CD4-positive, alpha-beta T cell (primary cell): ENCODE results near the gene ARHGEF10L. TPM values are rescaled to one million over a fixed set of nuclear protein-coding genes. Genes with fewer than 3 reads are reported as not detected.

Experiments used
- ATAC-seq: fragments of 200-7000 bp; cut with Tn5 transposase; one replicate; pipeline ENCODE4 v1.10.0; 2022; ENCODE audit warnings: mild to moderate bottlenecking; ENCODE audit not compliant: poor library complexity
- CTCF ChIA-PET: fragments of 350-600 bp; sonication (Branson Sonifier 250); formaldehyde crosslinking; loops from one replicate; lab custom pipeline; 2021; ENCODE audit warnings: antibody characterized with exemption, inconsistent platforms; lab: Charles Lee
- POLR2A ChIA-PET: fragments of 350-600 bp; sonication (Branson Sonifier 250); formaldehyde crosslinking; loops from one replicate; lab custom pipeline; 2021; ENCODE audit warnings: antibody characterized with exemption, inconsistent platforms; lab: Charles Lee
- DNase-seq, 14 experiments: peaks; one replicate each; pipeline ENCODE4 v3.0.0-alpha.2; 2013 to 2020; ENCODE audit warnings: mixed read lengths in 2 of 14
- H3K27ac ChIP-seq, 2 donors: one replicate each; pipeline versions ENCODE4 v1.5.1 to v1.7.0; 2013; ENCODE audit warnings: low read length in 2 of 2, low read depth in 1 of 2, mild to moderate bottlenecking in 1 of 2
- H3K27me3 ChIP-seq, 2 experiments: 1 replicate in 1 of 2; 2 replicates in 1 of 2; pipeline versions ENCODE4 v1.6.1 to v1.7.0; 2013; ENCODE audit warnings: low read length in 2 of 2, control low read depth in 1 of 2, mild to moderate bottlenecking in 1 of 2, moderate library complexity in 1 of 2; ENCODE audit not compliant: insufficient read depth in 2 of 2, control insufficient read depth in 1 of 2
- H3K36me3 ChIP-seq: one replicate; pipeline ENCODE4 v1.6.1; 2013; ENCODE audit warnings: low read length, control low read depth; ENCODE audit not compliant: insufficient read depth
- H3K4me1 ChIP-seq: one replicate; pipeline ENCODE4 v1.6.1; 2013; ENCODE audit warnings: low read length, control low read depth; ENCODE audit not compliant: insufficient read depth
- H3K4me3 ChIP-seq: one replicate; pipeline ENCODE4 v1.5.1; 2013; ENCODE audit warnings: mild to moderate bottlenecking, low read length, moderate library complexity
- H3K9me3 ChIP-seq, 2 experiments: 1 replicate in 1 of 2; 2 replicates in 1 of 2; pipeline versions ENCODE4 v1.6.1 to v1.7.0; 2013; ENCODE audit warnings: low read length in 2 of 2, mild to moderate bottlenecking in 2 of 2, control low read depth in 1 of 2, moderate library complexity in 1 of 2; ENCODE audit not compliant: control insufficient read depth in 1 of 2, insufficient read depth in 1 of 2
- H3K27ac Mint-ChIP-seq: one replicate; pipeline ENCODE4 v1.8.0; 2020; ENCODE audit warnings: mixed read lengths
- H3K27me3 Mint-ChIP-seq: one replicate; pipeline ENCODE4 v1.8.0; 2021; ENCODE audit warnings: mixed read lengths
- H3K36me3 Mint-ChIP-seq: one replicate; pipeline ENCODE4 v1.8.0; 2021; ENCODE audit warnings: low read depth, mixed read lengths
- H3K4me1 Mint-ChIP-seq: one replicate; pipeline ENCODE4 v1.8.0; 2021; ENCODE audit warnings: low read depth, mixed read lengths
- H3K4me3 Mint-ChIP-seq: one replicate; pipeline ENCODE4 v1.8.0; 2020; ENCODE audit warnings: mild to moderate bottlenecking, mixed read lengths
- H3K9me3 Mint-ChIP-seq: one replicate; pipeline ENCODE4 v1.8.0; 2020; ENCODE audit warnings: mixed read lengths
- CTCF ChIP-seq: fragments of 200-600 bp; IDR thresholded peaks from one replicate; pipeline ENCODE4 v1.8.0; 2022; ENCODE audit warnings: antibody characterized with exemption, mild to moderate bottlenecking
- intact Hi-C, 2 experiments: fragments of 100-400 bp; cut with DNase I in 1 of 2; cut with micrococcal nuclease in 1 of 2; formaldehyde crosslinking; loops; one replicate each; pipeline versions ENCODE4 v1.15.1 to v1.9.0; 2023 to 2025; cut with DNase I, micrococcal nuclease
- total RNA-seq, 174 experiments: library from RNA in 2 of 174; stranded (reverse) in 2 of 174; gene quantifications; one replicate each; pipeline ENCODE4 v1.2.3 and lab custom pipeline; 2021 to 2026

The ARHGEF10L gene
- total RNA-seq, 2 experiments from 2014 or later, result 0.11 to 0.22 TPM

DNA sequence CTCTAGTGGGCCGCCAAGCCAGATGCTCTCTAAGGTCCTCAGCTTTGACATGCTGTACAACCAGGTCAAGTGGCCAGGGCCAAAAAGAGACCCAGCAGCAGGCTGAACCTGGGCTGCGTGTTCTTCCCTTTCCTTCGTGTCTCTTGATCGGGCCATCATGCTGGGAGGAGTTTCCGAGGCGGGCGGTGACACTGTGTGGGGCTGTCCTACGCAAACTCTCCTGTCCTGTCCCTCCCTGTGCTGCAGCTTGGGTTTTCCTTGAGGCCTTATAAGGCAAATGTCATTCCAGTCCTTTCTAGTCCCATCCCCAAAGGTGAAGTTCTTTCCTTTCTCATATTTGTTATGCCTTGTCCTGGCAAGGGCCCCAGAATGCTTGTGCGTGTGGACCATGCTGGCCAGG, 56.7 kb downstream of the ARHGEF10L start:
- Histone ChIP-seq H3K36me3 (no peaks in the 10 kb centered on the region), H3K27ac (no peak overlapping the region), H3K4me3 (no peak overlapping the region), H3K27me3 (no peaks in the 10 kb centered on the region), H3K9me3 (no peaks in the 10 kb centered on the region), H3K4me1 (no peaks in the 10 kb centered on the region)
- intact Hi-C loops, result no loop called here
- no peaks in the 10 kb centered on the region for H3K36me3 Mint-ChIP-seq
- DNase-seq, result no peak
- H3K9me3 Mint-ChIP-seq, result no peaks in the 10 kb centered on the region
- CTCF ChIA-PET, result no interaction called here
- no peak for TF ChIP-seq CTCF
- peaks cover 2% of the 10 kb centered on the region for H3K27me3 Mint-ChIP-seq
- no peak overlapping the region for H3K4me3 Mint-ChIP-seq
- H3K4me1 Mint-ChIP-seq, result no peaks in the 10 kb centered on the region
- H3K27ac Mint-ChIP-seq, result no peak overlapping the region
- POLR2A ChIA-PET, result no interaction called here
- ATAC-seq, result no peak

- TF ChIP-seq CTCF, result no peak
- no peaks in the 10 kb centered on the region for H3K4me1 ChIP-seq
- intact Hi-C loops, result no loop called here
- DNase-seq (no peak), ATAC-seq (no peak)
- CTCF ChIA-PET, result no interaction called here
- Mint-ChIP-seq H3K27ac (no peak overlapping the region), H3K4me1 (no peaks in the 10 kb centered on the region), H3K36me3 (no peaks in the 10 kb centered on the region), H3K4me3 (no peak overlapping the region), H3K9me3 (no peaks in the 10 kb centered on the region), H3K27me3 (peaks cover 3% of the 10 kb centered on the region)
- H3K36me3 ChIP-seq, result no peaks in the 10 kb centered on the region
- no peaks in the 10 kb centered on the region for H3K27me3 ChIP-seq
- no peak overlapping the region for H3K27ac ChIP-seq
- H3K9me3 ChIP-seq, result no peaks in the 10 kb centered on the region
- POLR2A ChIA-PET, result no interaction called here
- H3K4me3 ChIP-seq, result no peak overlapping the region
Observed at GRCh38 chr1:17596651-17597509, 57.4 kb downstream of the ARHGEF10L start.

GRCh38 chr1:17597651-17598050, 58.2 kb downstream of the ARHGEF10L start:
- no peak for TF ChIP-seq CTCF
- H3K27me3 ChIP-seq, result no peaks in the 10 kb centered on the region
- DNase-seq (no peak), ATAC-seq (no peak)
- CTCF ChIA-PET, result no interaction called here
- no peaks in the 10 kb centered on the region for H3K4me1 Mint-ChIP-seq
- intact Hi-C loops, result no loop called here
- H3K27me3 Mint-ChIP-seq, result peaks cover 6% of the 10 kb centered on the region
- no peaks in the 10 kb centered on the region for H3K9me3 ChIP-seq
- H3K4me3 ChIP-seq, result no peak overlapping the region
- H3K27ac ChIP-seq, result no peak overlapping the region
- no peaks in the 10 kb centered on the region for H3K9me3 Mint-ChIP-seq
- no peaks in the 10 kb centered on the region for H3K4me1 ChIP-seq
- no peak overlapping the region for H3K4me3 Mint-ChIP-seq
- H3K27ac Mint-ChIP-seq, result no peak overlapping the region
- H3K36me3 ChIP-seq, result no peaks in the 10 kb centered on the region
- POLR2A ChIA-PET, result no interaction called here
- H3K36me3 Mint-ChIP-seq, result no peaks in the 10 kb centered on the region
